Right cardiac atrium (tissue), 5 donors: ENCODE results near the gene ST14. TPM values are rescaled to one million over a fixed set of nuclear protein-coding genes. Genes with fewer than 3 reads are reported as not detected.

Source experiments
- ATAC-seq, 2 donors: fragments of 200-7000 bp; cut with Tn5 transposase; one replicate each; pipeline versions ENCODE4 v1.8.0 to v1.9.1; 2020; ENCODE audit warnings: moderate library complexity in 2 of 2, mild to moderate bottlenecking in 1 of 2
- DNase-seq, 3 donors: peaks; one replicate each; pipeline ENCODE4 v3.0.0-alpha.2; 2020
- H3K27ac ChIP-seq: one replicate; pipeline ENCODE4 v1.5.1; 2013; ENCODE audit warnings: mild to moderate bottlenecking, low read length, control low read depth, moderate library complexity
- H3K27me3 ChIP-seq: one replicate; pipeline ENCODE4 v1.6.1; 2013; ENCODE audit not compliant: control insufficient read depth, insufficient read depth
- H3K4me1 ChIP-seq: one replicate; pipeline ENCODE4 v1.6.1; 2013; ENCODE audit warnings: low read length; ENCODE audit not compliant: control insufficient read depth, insufficient read depth
- H3K4me3 ChIP-seq: one replicate; pipeline ENCODE4 v1.5.1; 2013; ENCODE audit warnings: low read length, control low read depth
- H3K9me3 ChIP-seq: one replicate; pipeline ENCODE4 v1.6.1; 2013; ENCODE audit warnings: low read length; ENCODE audit not compliant: control insufficient read depth
- WGBS: extraction: QIAGEN DNeasy Blood & Tissue Kit; methylation state at CpG from one replicate; pipeline ENCODE4 v1.1.7; 2013; 5-methylcytosine and 5-hydroxymethylcytosine counted together
- intact Hi-C, 4 donors: fragments of 100-400 bp; cut with DNase I; formaldehyde crosslinking; loops; one replicate each; pipeline versions ENCODE4 v1.11.0 to v1.14.0; 2022 to 2023
- long read RNA-seq, 4 donors: library from polyadenylated mRNA; unstranded; transcript quantifications; one replicate each; pipeline ENCODE4 v2.0.0, GENCODE V29; 2020 to 2021
- polyA plus RNA-seq: library from polyadenylated mRNA; stranded (reverse); fragments of 200-250 nt; gene quantifications from one replicate; pipeline ENCODE4 v1.2.3, GENCODE V29; 2013
- total RNA-seq, 4 donors: library from RNA; stranded (reverse); fragmentation: NEBNext Ultra II Directional; extraction: Animal tissue kit (Norgen Biotek cat#: 25700); gene quantifications; one replicate each; pipeline ENCODE4 v1.2.1, GENCODE V29; 2021
- donor health status: healthy with polysubstance abuse.
- donor health status: DM: no; HTN: yes; CAD: no.
- donor health status: DM: no; HTN: no; CAD: no.
- donor health status: DM: no; HTN: yes; CAD: no; lungs with severe emphysema.
- donor health status: DM: yes; HTN: yes; CAD: no.

The ST14 gene
- total RNA-seq (1 to 10 TPM; 1.0 to 2.8 (median 1.4) TPM), polyA plus RNA-seq (0.61 TPM)
- long read RNA-seq, donor 1, partial matches to known transcripts, result 2 of 2 reads
- long read RNA-seq, donor 1, other reads (novel, unspliced or antisense), result 0 of 2 reads
- long read RNA-seq, donor 2, partial matches to known transcripts, result 1 of 6 reads
- long read RNA-seq, donor 2, other reads (novel, unspliced or antisense), result 2 of 6 reads
- long read RNA-seq, donor 3, partial matches to known transcripts, result 5 of 7 reads
- long read RNA-seq, donor 3, other reads (novel, unspliced or antisense), result 2 of 7 reads
- long read RNA-seq, donor 4, partial matches to known transcripts, result 0 of 1 reads
- long read RNA-seq, donor 4, other reads (novel, unspliced or antisense), result 1 of 1 reads

- intact Hi-C loops, result no loop called here
- peak in 1 of 2 donors; percentile 22 for ATAC-seq
- H3K27ac ChIP-seq, result no peak within 1 kb of the TSS
- no peak for DNase-seq
- H3K4me1 ChIP-seq, result no peaks in the 10 kb centered on the region
- WGBS, result 5% methylated on average over 89 of the region's 89 CpGs
- peak within 1 kb of the TSS; percentile 1 for H3K4me3 ChIP-seq
- no peaks in the 10 kb centered on the region for H3K9me3 ChIP-seq
- H3K27me3 ChIP-seq, result no peaks in the 10 kb centered on the region
These were observed at the start of gene ST14 for GRCh38 chr11:130159657-130160497. Gene ST14, plus strand, starts transcription at chr11:130159782. Its CDS starts 198 bp downstream, at chr11:130159980.

DNA sequence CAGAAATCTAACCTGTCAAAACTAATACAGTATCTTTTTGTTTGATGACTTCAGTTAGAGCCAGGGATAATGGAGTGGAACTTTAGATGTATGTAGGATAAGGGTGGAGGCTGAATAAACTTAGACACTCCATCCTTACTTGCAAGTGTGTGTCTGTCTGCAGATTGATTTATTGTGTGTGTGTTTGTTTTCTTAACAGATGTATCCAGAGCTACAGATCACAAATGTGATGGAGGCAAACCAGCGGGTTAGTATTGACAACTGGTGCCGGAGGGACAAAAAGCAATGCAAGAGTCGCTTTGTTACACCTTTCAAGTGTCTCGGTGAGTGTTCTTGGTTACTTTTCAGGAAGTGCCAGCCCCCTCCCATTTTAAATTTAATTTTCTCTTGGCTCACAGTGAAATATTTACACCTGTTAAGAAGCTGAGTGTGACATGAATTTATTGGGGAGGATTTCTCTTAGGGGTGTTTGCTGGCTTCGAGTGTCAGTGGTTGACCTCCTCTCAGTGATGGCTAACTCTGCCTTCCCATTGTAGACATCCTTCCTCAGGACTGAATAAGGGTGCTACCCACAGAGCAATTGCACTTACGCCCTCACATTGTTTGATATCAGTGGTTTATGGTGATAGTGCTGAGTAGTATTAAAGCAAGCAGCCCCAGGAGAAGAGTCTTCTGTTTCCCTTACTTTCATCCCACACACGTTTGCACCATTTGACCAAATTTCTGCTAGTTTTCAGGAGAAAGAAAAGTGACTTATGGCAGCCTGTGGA, 49.1 kb upstream of the ST14 start:
- intact Hi-C loops, result no loop called here
- H3K4me1 ChIP-seq, result peaks cover 2% of the 10 kb centered on the region
- no peak overlapping the region for H3K27ac ChIP-seq
- ATAC-seq, result no peak
- H3K27me3 ChIP-seq, result no peaks in the 10 kb centered on the region
- DNase-seq, result no peak
- no peak overlapping the region for H3K4me3 ChIP-seq
- H3K9me3 ChIP-seq, result no peaks in the 10 kb centered on the region
- 74% methylated on average over 7 of the region's 7 CpGs for WGBS

DNA sequence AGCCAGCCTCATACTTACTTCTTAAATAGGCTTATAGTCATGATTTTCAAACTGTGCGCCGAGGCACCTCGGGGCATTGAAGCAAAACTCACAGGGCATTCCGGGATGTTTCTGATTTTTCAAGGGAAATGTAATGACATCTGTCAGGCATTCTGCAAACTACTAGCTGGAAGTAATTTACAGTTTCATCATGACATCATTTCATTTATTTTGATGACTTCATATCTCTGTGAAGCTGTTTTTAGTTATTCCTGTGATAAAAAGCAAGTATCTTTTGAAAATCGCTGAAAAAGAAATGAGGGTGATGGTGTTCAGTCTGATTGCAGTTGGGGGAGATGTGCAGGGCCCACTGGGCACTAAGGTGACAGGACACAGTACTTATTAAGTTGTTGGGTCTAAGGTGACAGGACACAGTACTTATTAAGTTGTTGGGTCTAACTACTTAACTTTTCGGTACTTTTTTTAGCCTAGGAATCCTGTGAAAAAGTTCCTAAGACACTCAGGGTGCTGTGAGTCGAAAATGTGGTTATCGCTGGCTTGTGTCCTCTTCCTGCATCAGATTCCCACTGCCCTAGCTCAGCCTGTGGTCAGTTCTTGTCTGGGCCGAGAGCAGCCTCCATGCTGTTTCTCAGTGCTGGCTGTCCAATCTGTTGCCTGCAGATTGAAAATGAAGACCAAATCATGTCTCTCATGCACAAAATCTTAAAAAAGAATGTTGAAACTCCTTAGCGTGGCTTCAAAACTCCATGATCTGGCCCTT, 47.3 kb upstream of the ST14 start:
- no peaks in the 10 kb centered on the region for H3K9me3 ChIP-seq
- intact Hi-C loops, result no loop called here
- H3K4me1 ChIP-seq, result no peaks in the 10 kb centered on the region
- H3K4me3 ChIP-seq, result no peak overlapping the region
- DNase-seq, result no peak
- ATAC-seq, result no peak
- no peaks in the 10 kb centered on the region for H3K27me3 ChIP-seq
- WGBS, result 91% methylated on average over 10 of the region's 10 CpGs
- no peak overlapping the region for H3K27ac ChIP-seq

GRCh38 chr11:130114281-130114680, 45.3 kb upstream of the ST14 start:
- 93% methylated on average over 5 of the region's 5 CpGs for WGBS
- no peak for ATAC-seq
- Histone ChIP-seq H3K27me3 (no peaks in the 10 kb centered on the region), H3K4me1 (no peaks in the 10 kb centered on the region), H3K27ac (no peak overlapping the region), H3K9me3 (no peaks in the 10 kb centered on the region), H3K4me3 (no peak overlapping the region)
- DNase-seq, result no peak
- intact Hi-C loops, result no loop called here

- intact Hi-C loops, result no loop called here
- no peak for ATAC-seq
- no peaks in the 10 kb centered on the region for H3K9me3 ChIP-seq
These were observed 44.9 kb upstream of the ST14 start for GRCh38 chr11:130114726-130115125.

DNA sequence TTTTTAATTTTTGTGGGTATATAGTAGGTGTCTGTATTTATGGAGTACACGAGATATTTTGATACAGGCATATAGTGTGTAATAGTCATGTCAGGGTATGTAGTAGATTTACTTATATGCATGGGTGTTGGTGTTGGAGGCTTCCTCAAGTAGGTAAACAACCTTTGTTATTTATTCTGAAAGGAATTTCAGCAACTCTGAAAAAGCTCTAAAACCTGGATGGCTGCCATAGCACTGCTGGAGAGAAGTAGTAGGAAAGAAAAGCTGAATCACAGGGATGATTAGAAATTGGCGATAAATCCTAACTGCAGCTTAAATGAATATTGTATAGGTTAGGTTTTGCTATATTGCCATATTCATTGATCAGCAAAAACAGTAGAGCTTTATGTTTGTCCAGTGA, 44.4 kb upstream of the ST14 start:
- H3K27ac ChIP-seq, result no peak overlapping the region
- intact Hi-C loops, result no loop called here
- DNase-seq (no peak), ATAC-seq (no peak)
- peaks cover under 1% of the 10 kb centered on the region for H3K4me1 ChIP-seq
- no peak overlapping the region for H3K4me3 ChIP-seq
- H3K9me3 ChIP-seq, result no peaks in the 10 kb centered on the region
- 61% methylated on average over 2 of the region's 2 CpGs for WGBS
- H3K27me3 ChIP-seq, result no peaks in the 10 kb centered on the region

More at GRCh38 chr11:130114726-130115125, 44.9 kb upstream of the ST14 start:
- Histone ChIP-seq H3K4me1 (no peaks in the 10 kb centered on the region), H3K27ac (no peak overlapping the region), H3K27me3 (no peaks in the 10 kb centered on the region), H3K4me3 (no peak overlapping the region)
- WGBS, result 94% methylated on average over 4 of the region's 4 CpGs
- no peak for DNase-seq

DNA sequence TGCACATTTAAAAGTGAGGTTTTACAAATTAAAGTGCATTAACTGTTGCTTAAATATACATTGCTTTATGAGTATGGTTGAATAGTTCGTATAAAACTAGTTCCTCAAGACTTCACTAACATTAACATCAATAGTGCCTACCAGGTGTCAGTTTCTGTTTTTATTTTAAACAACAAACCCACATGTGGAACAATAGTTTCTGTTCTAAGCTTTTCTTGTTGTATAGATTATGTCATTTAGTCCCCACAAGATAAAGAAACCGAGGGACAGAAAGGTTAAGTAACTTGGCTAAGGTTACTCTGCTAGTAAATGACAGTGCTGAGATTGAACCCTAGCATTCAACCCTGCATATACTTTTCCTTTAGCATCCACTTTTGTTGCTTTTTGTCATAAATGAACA, 41.4 kb upstream of the ST14 start:
- Histone ChIP-seq H3K9me3 (no peaks in the 10 kb centered on the region), H3K27me3 (no peaks in the 10 kb centered on the region), H3K4me1 (peaks cover 3% of the 10 kb centered on the region), H3K27ac (no peak overlapping the region), H3K4me3 (no peak overlapping the region)
- WGBS, result 86% methylated on average over 2 of the region's 2 CpGs
- no peak for ATAC-seq
- DNase-seq, result no peak
- intact Hi-C loops, result no loop called here

DNA sequence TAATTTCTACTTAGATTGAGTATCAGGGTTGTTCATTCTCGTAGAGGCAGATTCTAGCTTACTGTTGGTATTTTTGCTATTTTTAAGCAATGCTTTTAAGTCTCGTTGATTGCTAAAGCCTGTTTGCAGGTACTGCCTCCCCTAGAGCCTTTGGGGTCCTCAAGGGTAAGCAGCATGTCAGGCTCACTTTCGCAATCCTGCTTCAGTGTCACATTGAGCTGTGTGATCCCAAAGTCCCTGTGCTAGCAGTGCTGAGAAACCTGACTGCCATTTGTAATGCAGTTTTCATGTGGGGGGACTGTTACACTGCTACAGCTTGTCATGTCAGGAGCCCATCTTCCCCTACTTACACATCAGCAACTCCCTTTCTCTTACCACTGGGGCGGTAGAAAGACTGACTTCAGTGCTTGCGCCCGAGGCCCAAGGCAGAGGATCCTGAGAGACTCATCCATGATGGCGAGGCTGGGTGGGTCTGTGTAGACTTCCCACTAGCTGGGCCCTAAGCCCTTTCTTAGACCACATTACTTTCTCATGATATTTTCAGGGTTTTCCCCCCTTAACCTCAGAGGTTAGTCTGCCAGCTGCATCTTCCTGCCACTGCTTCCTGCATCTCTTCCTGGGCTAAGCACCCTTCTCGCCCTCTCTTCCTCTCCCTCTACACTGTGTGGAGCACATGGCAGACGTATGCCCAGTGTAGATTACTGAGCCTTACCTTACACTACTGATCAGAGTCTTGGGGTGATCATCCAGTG, 40.8 kb upstream of the ST14 start:
- H3K4me1 ChIP-seq, result peaks cover 5% of the 10 kb centered on the region
- H3K9me3 ChIP-seq, result no peaks in the 10 kb centered on the region
- H3K27me3 ChIP-seq, result no peaks in the 10 kb centered on the region
- ATAC-seq (no peak), DNase-seq (no peak)
- H3K27ac ChIP-seq, result no peak overlapping the region
- intact Hi-C loops, result no loop called here
- no peak overlapping the region for H3K4me3 ChIP-seq
- 89% methylated on average over 9 of the region's 9 CpGs for WGBS

DNA sequence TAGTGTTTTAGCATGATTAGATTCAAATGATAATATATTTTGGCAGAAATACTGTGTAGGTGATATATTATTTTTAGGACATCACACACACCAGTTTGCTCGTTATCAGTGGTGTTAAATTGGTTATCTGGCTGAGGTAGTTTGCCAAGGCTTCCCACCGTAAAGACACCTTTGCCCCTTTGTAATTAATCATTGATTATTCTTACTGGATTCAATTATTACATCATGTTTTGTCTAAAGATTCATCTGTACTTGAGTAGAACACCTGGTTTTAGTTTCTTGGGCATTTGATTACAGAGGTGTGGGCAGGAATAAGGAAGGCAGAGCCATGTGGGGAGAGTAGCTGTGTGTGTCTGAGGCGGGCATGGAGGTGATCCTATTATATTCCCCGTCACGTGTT, 39.5 kb upstream of the ST14 start:
- Histone ChIP-seq H3K4me3 (no peak overlapping the region), H3K27me3 (no peaks in the 10 kb centered on the region), H3K4me1 (peaks cover 5% of the 10 kb centered on the region), H3K9me3 (no peaks in the 10 kb centered on the region), H3K27ac (no peak overlapping the region)
- WGBS, result 76% methylated on average over 5 of the region's 5 CpGs
- ATAC-seq (no peak), DNase-seq (no peak)
- intact Hi-C loops, result loop anchor here in 2 of 4 donors (10.0 kb wide), 2 partner anchors 45 to 115 kb away; partner anchors contain the start of gene PRDM10 (in 1 of the 2)
